IMR-90 (cell line): Measurements from ENCODE around the gene CATSPERE. TPM values are rescaled to one million over a fixed set of nuclear protein-coding genes. Genes with fewer than 3 reads are reported as not detected.

Experiments used
- ATAC-seq: fragments of 200-7000 bp; cut with Tn5 transposase; 2 replicates; pipeline ENCODE4 v1.9.1; 2020; ENCODE audit warnings: low read depth, mild to moderate bottlenecking, moderate library complexity
- BruUV-seq: library from RNA; stranded (reverse); fragments of 400-500 nt; replicated peaks from 2 replicates; lab custom pipeline; 2021; lab: Mats Ljungman, UMichigan
- CTCF ChIA-PET: fragments of 300-600 bp; formaldehyde crosslinking; extraction: SDS; loops from one replicate; lab custom pipeline; 2021; ENCODE audit warnings: antibody characterized with exemption; lab: Yijun Ruan, JAX
- POLR2A ChIA-PET: fragments of 300-600 bp; sonication (Branson Sonifier 250); formaldehyde crosslinking; loops from one replicate; lab custom pipeline; 2022; ENCODE audit warnings: antibody characterized with exemption; ENCODE audit not compliant: unreplicated experiment; lab: Charles Lee
- DNase-seq: peaks from one replicate; pipeline ENCODE4 v3.0.0; 2013
- H2AFZ ChIP-seq: replicated peaks from 2 replicates; pipeline ENCODE3; 2013; ENCODE audit warnings: low read length, mild to moderate bottlenecking; ENCODE audit not compliant: poor library complexity
- H2AK5ac ChIP-seq: 2 replicates; pipeline ENCODE4 v1.6.1; 2013; ENCODE audit warnings: low read depth, low read length, inconsistent platforms
- H2AK9ac ChIP-seq: replicated peaks from 2 replicates; pipeline ENCODE3; 2013; ENCODE audit warnings: mild to moderate bottlenecking, low read depth, low read length, moderate library complexity; ENCODE audit not compliant: poor library complexity
- H2BK120ac ChIP-seq: 2 replicates; pipeline ENCODE4 v1.6.1; 2013; ENCODE audit warnings: low read depth, low read length, inconsistent platforms
- H2BK15ac ChIP-seq: 3 replicates; pipeline ENCODE4 v1.6.1; 2013; ENCODE audit warnings: low read depth, low read length, inconsistent platforms
- H2BK20ac ChIP-seq: 2 replicates; pipeline ENCODE4 v1.6.1; 2013; ENCODE audit warnings: low read depth, mild to moderate bottlenecking, inconsistent platforms, low read length, moderate library complexity
- H2BK5ac ChIP-seq: 2 replicates; pipeline ENCODE4 v1.6.1; 2013; ENCODE audit warnings: mild to moderate bottlenecking, low read depth, low read length, inconsistent platforms; ENCODE audit not compliant: poor library complexity, severe bottlenecking
- H3K14ac ChIP-seq: replicated peaks from 2 replicates; pipeline ENCODE4 v1.6.1; 2013; ENCODE audit warnings: low read depth, low read length, inconsistent platforms
- H3K18ac ChIP-seq: 2 replicates; pipeline ENCODE4 v1.6.1; 2013; ENCODE audit warnings: low read depth, low read length, control low read depth
- H3K23ac ChIP-seq: 2 replicates; pipeline ENCODE4 v1.6.1; 2013; ENCODE audit warnings: low read depth, low read length, inconsistent platforms
- H3K27ac ChIP-seq: 2 replicates; pipeline ENCODE4 v1.5.1; 2013; ENCODE audit warnings: mild to moderate bottlenecking, control low read depth, low read length; ENCODE audit not compliant: insufficient read depth
- H3K27me3 ChIP-seq: 2 replicates; pipeline ENCODE4 v1.6.1; 2013; ENCODE audit warnings: low read length; ENCODE audit not compliant: control insufficient read depth, insufficient read depth
- H3K36me3 ChIP-seq: 2 replicates; pipeline ENCODE4 v1.6.1; 2013; ENCODE audit warnings: low read length, mixed read lengths; ENCODE audit not compliant: control insufficient read depth, insufficient read depth
- H3K4ac ChIP-seq: 2 replicates; pipeline ENCODE4 v1.6.1; 2013; ENCODE audit warnings: low read depth, low read length, inconsistent platforms
- H3K4me1 ChIP-seq: 2 replicates; pipeline ENCODE4 v1.6.1; 2013; ENCODE audit warnings: low read length, mixed read lengths; ENCODE audit not compliant: control insufficient read depth, insufficient read depth
- H3K4me2 ChIP-seq: 2 replicates; pipeline ENCODE4 v1.6.1; 2013; ENCODE audit warnings: low read depth, mild to moderate bottlenecking, control low read depth, low read length, moderate library complexity
- H3K4me3 ChIP-seq: 2 replicates; pipeline ENCODE4 v1.5.1; 2013; ENCODE audit warnings: low read depth, mild to moderate bottlenecking, control low read depth, low read length, moderate library complexity; ENCODE audit not compliant: insufficient read depth
- H3K56ac ChIP-seq: 2 replicates; pipeline ENCODE4 v1.6.1; 2013; ENCODE audit warnings: low read length, inconsistent platforms; ENCODE audit not compliant: insufficient read depth; ENCODE audit errors: extremely low read depth
- H3K79me1 ChIP-seq, 2 experiments: 2 replicates each; pipeline ENCODE4 v1.6.1; 2013; ENCODE audit warnings: low read length in 2 of 2, inconsistent platforms in 1 of 2, low read depth in 1 of 2
- H3K9ac ChIP-seq: 2 replicates; pipeline ENCODE4 v1.6.1; 2013; ENCODE audit warnings: low read depth, low read length, control low read depth
- H3K9me1 ChIP-seq: 2 replicates; pipeline ENCODE4 v1.6.1; 2013; ENCODE audit warnings: low read length, inconsistent platforms; ENCODE audit not compliant: insufficient read depth
- H3K9me3 ChIP-seq: 2 replicates; pipeline ENCODE4 v1.6.1; 2013; ENCODE audit warnings: low read length; ENCODE audit not compliant: control insufficient read depth, insufficient read depth
- H4K20me1 ChIP-seq: 2 replicates; pipeline ENCODE4 v1.6.1; 2013; ENCODE audit warnings: low read length, inconsistent platforms; ENCODE audit not compliant: insufficient read depth
- H4K5ac ChIP-seq: 2 replicates; pipeline ENCODE4 v1.6.1; 2013; ENCODE audit warnings: mild to moderate bottlenecking, low read depth, low read length, control low read depth
- H4K8ac ChIP-seq, 2 experiments: 2 replicates each; pipeline ENCODE4 v1.6.1; 2013; ENCODE audit warnings: low read depth in 2 of 2, low read length in 2 of 2, control low read depth in 1 of 2, inconsistent platforms in 1 of 2
- H4K91ac ChIP-seq: 2 replicates; pipeline ENCODE4 v1.6.1; 2013; ENCODE audit warnings: low read depth, low read length, inconsistent platforms; ENCODE audit not compliant: insufficient read depth
- CEBPB ChIP-seq: IDR thresholded peaks from 2 replicates; pipeline ENCODE4 v1.6.1; 2012; ENCODE audit warnings: low read depth, low read length, improper control_type of control experiment
- CHD1 ChIP-seq: IDR thresholded peaks from 2 replicates; pipeline ENCODE4 v1.6.1; 2012; ENCODE audit warnings: low read depth, low read length, improper control_type of control experiment
- MAFK ChIP-seq: IDR thresholded peaks from 2 replicates; pipeline ENCODE4 v1.6.1; 2012; ENCODE audit warnings: low read depth, low read length, improper control_type of control experiment
- NFE2L2 ChIP-seq: fragments of 150-350 bp; IDR thresholded peaks from 2 replicates; pipeline ENCODE4 v1.6.1; 2016; ENCODE audit warnings: low read depth, mild to moderate bottlenecking, low read length
- POLR2A ChIP-seq: IDR thresholded peaks from 2 replicates; pipeline ENCODE4 v1.6.1; 2012; ENCODE audit warnings: mild to moderate bottlenecking, low read depth, low read length
- RAD21 ChIP-seq: IDR thresholded peaks from 2 replicates; pipeline ENCODE4 v1.6.1; 2012; ENCODE audit warnings: low read length, improper control_type of control experiment
- RFX5 ChIP-seq: IDR thresholded peaks from 2 replicates; pipeline ENCODE4 v1.8.0; 2012; ENCODE audit warnings: low read depth, mild to moderate bottlenecking, low read length, moderate library complexity
- WGBS, 2 experiments: methylation state at CpG; one replicate each; pipeline versions ENCODE4 v1.1.5 to v1.1.7; 2013; ENCODE audit warnings: missing lambda C conversion rate in 2 of 2; ENCODE audit not compliant: insufficient read length in 1 of 2; ENCODE audit errors: extremely low coverage in 2 of 2; 5-methylcytosine and 5-hydroxymethylcytosine counted together
- dilution Hi-C: fragments of 300-500 bp; cut with HindIII; formaldehyde crosslinking; loops from one replicate; pipeline ENCODE4 v1.14.3; 2018; ENCODE audit warnings: low sequenced_read_pairs; ENCODE audit not compliant: unreplicated experiment
- in situ Hi-C: fragments of 300-500 bp; cut with MboI; formaldehyde crosslinking; loops from 3 replicates; pipeline ENCODE4 v1.14.3; 2019; ENCODE audit warnings: low sequenced_read_pairs, inconsistent platforms, mixed read lengths
- intact Hi-C: fragments of 100-400 bp; cut with micrococcal nuclease; formaldehyde crosslinking; loops from 2 replicates; pipeline ENCODE4 v1.10.0; 2022
- polyA plus RNA-seq, 3 experiments: library from polyadenylated mRNA; depleted of rRNA; stranded (reverse); fragments of >200 nt; gene quantifications; 2 replicates each; pipeline ENCODE4 v1.2.3, GENCODE V29; 2012; ENCODE audit warnings: low replicate concordance in 1 of 3
- total RNA-seq: library from RNA; depleted of rRNA; stranded (reverse); fragments of >200 nt; gene quantifications from 2 replicates; pipeline ENCODE4 v1.2.3, GENCODE V29; 2012
- TF ChIP-seq, protein P1 (sequence below): fragments of 150-350 bp; IDR thresholded peaks from 2 replicates; pipeline ENCODE4 v1.6.1; 2017; ENCODE audit warnings: mild to moderate bottlenecking, antibody characterized with exemption, low read length, low read depth

The CATSPERE gene
- total and polyA plus RNA-seq, 2 of the 4 experiments (the other 2 are of a cell fraction), result 0.07 to 0.18 TPM

- no peak overlapping the region for H4K5ac ChIP-seq
- no peak overlapping the region for H3K4ac ChIP-seq
- H3K27ac ChIP-seq, result no peak overlapping the region
- H3K36me3 ChIP-seq, result no peaks in the 10 kb centered on the region
- 0 out of 2 replicates have a peak, but pooled peaks cover 3% of the 10 kb centered on the region for H3K9me1 ChIP-seq
- no peak overlapping the region for H2BK120ac ChIP-seq
- ChIA-PET POLR2A (no interaction called here), CTCF (no interaction called here)
- dilution Hi-C loops (no loop called here), in situ Hi-C loops (no loop called here), intact Hi-C loops (no loop called here)
- H3K79me1 ChIP-seq, result peaks cover 28 to 38% of the 10 kb centered on the region in 2 experiments
- no peak overlapping the region for H2BK5ac ChIP-seq
- H3K27me3 ChIP-seq, result no peaks in the 10 kb centered on the region
- H2BK15ac ChIP-seq, result no peak overlapping the region
- H3K14ac ChIP-seq, result no peak overlapping the region
- H3K56ac ChIP-seq, result no peak overlapping the region
- no peak overlapping the region for H2BK20ac ChIP-seq
- BruUV-seq, result no TSS peak
- DNase-seq, result no peak
- no CpG with 5 or more reads among the region's 2 CpGs for WGBS, 2 experiments
- no peak overlapping the region for H3K18ac ChIP-seq
- no peak overlapping the region for H3K9ac ChIP-seq
- H3K4me3 ChIP-seq, result no peak overlapping the region
- no peak overlapping the region for H4K8ac ChIP-seq
- no peak overlapping the region for H3K4me2 ChIP-seq
- no peak overlapping the region for H2AK9ac ChIP-seq
- H4K20me1 ChIP-seq, result peaks cover 8% of the 10 kb centered on the region
- H3K4me1 ChIP-seq, result peaks cover 4% of the 10 kb centered on the region
- TF ChIP-seq CHD1, result no peak
- TF ChIP-seq MAFK, result no peak
- TF ChIP-seq RFX5, result no peak
- TF ChIP-seq, protein P1, sequence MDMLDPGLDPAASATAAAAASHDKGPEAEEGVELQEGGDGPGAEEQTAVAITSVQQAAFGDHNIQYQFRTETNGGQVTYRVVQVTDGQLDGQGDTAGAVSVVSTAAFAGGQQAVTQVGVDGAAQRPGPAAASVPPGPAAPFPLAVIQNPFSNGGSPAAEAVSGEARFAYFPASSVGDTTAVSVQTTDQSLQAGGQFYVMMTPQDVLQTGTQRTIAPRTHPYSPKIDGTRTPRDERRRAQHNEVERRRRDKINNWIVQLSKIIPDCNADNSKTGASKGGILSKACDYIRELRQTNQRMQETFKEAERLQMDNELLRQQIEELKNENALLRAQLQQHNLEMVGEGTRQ, result no peak
- TF ChIP-seq CEBPB, result peak; percentile 90
- no peak for TF ChIP-seq POLR2A
- TF ChIP-seq NFE2L2, result no peak
- TF ChIP-seq RAD21, result no peak
- no peak overlapping the region for H4K91ac ChIP-seq
- H2AK5ac ChIP-seq, result no peak overlapping the region
- no peak overlapping the region for H3K23ac ChIP-seq
- H3K9me3 ChIP-seq, result no peaks in the 10 kb centered on the region
- no peak for ATAC-seq
- H2AFZ ChIP-seq, result no peak overlapping the region
These were observed 214.1 kb downstream of the CATSPERE start for GRCh38 chr1:244675167-244675566.
